Measurements from ENCODE around the gene DOCK7.
"Not testable (repeated sequence)": the region's sequence is repeated elsewhere in the genome, so short reads cannot be mapped to it uniquely, and the experiment has no call there.

The DOCK7 gene

GRCh38 chr1:62694479-62694878, 6.3 kb upstream of the DOCK7 start:
- not testable (repeated sequence) for DNase-seq

DNA sequence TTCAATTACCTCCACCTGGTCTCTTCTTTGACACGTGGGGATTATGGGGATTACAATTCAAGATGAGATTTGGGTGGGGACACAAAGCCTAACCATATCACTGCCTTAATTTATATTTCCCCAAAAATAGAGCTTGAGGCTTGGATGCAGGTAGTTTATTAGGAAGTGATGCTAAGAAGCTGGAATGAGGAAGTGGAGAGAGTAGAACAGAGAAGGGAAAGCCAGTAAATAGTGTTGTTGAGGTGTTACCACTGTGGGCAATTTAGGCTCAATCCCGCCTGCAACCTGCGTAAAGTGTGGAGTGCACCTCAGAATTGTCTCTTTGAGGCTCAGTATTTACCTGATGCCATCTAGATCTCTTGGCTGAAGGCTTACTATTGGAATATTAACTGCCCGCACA, 4.9 kb upstream of the DOCK7 start:
- no peak for DNase-seq

- no peak for DNase-seq
Observed at GRCh38 chr1:62691062-62691844, 3.1 kb upstream of the DOCK7 start.

- peak; percentile 67 to 90 (median 86) for DNase-seq
Observed at GRCh38 chr1:62689524-62689923, 1.3 kb upstream of the DOCK7 start.

DNA sequence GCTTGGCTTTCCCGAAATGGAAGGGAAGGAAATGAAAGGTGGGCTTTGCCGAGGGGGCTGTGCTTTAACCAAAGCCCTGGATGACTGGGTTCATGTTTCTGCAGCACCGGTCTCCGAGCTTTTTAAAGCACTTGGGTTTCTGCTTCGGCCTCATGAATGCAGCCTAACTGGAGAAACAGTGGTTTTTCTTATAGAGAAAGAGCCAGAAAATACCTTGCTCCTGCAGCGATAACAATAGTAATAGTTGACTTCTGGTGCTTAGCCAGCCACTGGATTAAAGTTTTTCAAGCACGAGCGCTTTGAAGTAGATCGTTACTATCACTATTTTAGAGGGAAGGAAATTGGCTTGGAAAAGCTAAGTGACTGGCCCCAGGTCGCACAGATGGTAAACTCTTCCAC, 500 bp upstream of the DOCK7 start:
- peak in 1 of 3 donors; percentile 10 for DNase-seq

GRCh38 chr1:62687421-62687902, 724 bp downstream of the DOCK7 start:
- peak in 1 of 3 donors; percentile 28 for DNase-seq

GRCh38 chr1:62686822-62687221, 1.4 kb downstream of the DOCK7 start:
- no peak for DNase-seq

DNA sequence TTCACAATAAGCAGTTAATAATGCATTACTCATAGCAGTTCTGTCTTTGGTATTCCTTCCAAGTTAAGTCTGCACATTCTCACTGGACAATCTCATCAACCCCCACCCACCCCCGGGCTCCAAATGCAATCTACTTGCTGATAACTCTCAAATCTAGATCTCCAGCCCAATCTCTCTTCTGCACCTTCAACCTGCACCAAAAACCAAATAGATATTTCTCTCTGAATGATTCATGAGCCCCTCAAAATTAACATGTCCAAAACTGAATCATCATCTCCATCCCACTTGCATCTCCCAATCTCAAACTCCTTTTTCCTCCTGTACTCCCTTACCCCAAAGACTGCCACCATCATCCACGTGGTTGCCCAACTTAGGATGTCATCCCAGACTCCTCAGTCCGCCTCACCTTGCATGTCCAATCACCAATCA, 2.7 kb downstream of the DOCK7 start:
- no peak for DNase-seq

GRCh38 chr1:62682531-62682930, 5.7 kb downstream of the DOCK7 start:
- DNase-seq = peak in 1 of 3 donors; percentile 13

GRCh38 chr1:62680992-62681391, 7.2 kb downstream of the DOCK7 start:
- not testable (repeated sequence) for DNase-seq

DNA sequence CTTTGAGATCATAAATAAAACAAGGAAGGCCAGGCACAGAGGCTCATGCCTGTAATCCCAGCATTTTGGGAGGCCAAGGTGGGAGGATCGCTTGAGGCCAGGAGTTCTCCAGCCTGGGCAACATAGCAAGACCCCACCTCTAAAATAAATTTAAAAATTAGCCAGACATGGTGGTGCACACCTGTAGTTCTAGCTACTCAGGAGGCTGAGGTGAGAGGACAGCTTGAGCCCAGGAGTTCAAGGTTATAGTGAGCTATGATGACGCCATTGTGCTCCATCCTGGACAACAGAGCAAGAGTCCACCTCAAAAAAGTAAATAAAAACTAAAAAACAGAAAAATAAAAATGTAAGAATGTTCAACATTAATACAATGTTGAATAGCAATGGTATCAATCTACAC, 10.4 kb downstream of the DOCK7 start:
- not testable (repeated sequence) for DNase-seq

- DNase-seq = peak; percentile 69 to 86 (median 77)
Observed at GRCh38 chr1:62676611-62677356, 11.4 kb downstream of the DOCK7 start.

DNA sequence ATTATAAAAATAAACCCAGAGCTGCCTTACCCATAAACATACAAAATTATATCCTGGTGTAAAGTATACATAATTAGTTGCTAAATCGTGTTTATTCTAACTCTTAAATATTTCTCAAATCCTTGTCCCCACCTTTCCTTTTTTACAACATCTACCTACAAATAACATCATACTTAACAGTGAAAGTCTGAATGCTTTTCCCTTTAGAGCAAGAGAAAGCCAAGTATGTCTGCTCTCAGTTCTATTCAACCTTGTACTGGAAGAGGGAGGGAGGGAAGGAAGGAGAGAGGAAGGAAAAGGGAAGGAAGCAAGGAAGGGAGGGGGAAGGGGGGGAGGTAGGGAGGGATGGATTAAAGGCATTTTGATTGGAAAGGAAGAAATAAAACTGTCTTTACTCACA, 14.6 kb downstream of the DOCK7 start:
- no peak for DNase-seq

DNA sequence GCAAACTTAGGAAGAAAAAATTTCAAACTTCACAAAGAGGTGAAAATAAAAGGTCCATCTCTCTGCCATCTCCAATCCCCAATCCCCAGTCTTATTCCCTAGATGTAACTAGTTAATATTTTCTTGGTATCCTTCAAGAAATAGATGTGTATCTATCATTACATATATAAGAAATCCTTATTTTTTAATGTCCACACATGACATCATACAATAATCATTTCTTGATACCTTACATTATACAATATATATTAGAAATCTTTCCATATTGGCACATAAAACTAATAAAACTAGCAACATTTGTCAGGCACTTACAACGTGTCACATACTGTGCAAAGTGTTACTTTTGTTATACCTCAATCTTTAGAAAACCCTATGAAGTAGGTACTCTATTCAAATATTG, 16.2 kb downstream of the DOCK7 start:
- no peak for DNase-seq

DNA sequence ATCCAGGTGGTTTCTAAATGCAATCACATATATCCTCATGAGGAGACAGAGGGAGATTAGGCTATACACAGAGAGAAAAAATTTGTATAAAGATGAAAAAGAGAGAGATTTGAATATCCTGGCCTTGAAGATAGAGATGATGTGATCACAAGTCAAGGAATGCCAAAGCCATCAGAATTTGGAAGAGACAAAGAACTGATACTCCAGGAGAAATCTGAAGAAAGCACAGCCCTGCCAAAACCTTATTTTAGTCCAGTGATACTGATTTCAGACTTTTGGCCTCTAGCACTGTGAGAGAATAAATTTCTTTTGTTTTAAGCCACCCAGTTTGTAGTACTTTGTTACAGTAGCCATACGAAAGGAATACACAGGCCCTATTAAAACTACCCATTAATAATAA, 33.4 kb downstream of the DOCK7 start:
- no peak for DNase-seq

DNA sequence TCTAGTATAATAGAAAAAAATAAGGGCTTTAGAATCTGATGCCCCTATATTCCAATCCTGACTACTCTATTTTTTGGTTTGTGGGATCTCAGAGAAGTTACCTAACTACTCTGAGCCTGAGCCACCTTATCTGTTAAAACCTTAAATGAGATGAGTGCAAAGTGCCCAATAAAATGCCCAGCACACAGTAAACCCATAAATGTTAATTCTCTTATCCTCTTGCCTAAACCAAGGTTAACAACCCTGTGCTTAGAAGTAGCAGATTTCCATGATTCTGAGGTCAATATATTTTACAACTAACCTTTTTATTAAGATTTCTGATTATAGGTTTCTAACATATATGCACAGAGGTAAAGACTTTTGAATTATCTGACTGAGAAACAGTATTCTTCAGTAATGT, 35.8 kb downstream of the DOCK7 start:
- no peak for DNase-seq

DNA sequence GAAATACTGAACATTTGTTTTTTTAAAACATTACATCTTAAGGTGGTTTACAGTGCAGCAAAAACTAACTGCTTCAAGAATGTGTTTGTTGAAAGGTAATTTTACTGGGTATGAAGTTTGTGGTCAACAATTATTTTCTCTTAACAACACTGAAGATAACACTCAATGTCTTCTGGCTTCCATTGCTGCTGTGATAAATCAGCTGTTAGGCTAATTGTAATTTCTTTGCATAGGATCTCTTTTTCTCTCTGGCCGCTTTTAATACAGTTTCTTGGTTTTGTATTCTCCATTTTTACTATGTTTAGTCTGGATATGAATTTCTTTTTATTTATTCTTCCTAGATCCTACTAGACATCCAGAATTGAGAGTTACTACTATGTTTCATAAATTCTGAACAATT, 44.9 kb downstream of the DOCK7 start:
- DNase-seq = no peak

DNA sequence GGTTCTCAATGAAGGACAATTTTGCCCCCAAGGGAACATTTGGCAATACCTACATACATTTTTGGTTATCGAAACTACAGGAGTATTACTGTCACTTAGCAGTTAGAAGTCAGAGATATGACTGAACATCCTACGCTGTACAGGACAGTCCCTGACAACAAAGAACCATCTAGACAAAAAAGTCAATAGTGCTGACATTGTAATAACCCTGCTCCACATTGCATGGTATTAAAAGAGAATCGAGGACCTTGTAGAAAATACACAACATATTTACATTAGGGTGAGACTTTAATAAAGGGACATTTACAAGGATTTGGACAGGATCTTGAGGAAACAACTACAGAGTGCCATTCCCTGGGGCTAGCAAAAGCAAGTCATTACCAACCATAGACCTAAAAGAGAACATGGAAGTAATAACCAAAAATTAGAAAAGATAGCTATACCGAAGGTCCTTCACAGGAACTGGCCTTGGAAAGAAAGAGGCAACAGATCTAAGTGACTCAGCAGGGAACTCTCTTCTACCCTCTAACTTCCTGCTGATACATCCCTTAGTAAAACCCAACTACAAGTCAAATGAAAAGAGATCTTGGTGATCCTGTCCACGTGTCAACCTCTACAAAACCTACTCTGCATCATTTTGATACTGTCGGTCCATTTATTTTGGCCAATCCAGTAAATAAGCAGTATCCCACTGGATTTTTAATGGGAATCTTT, 50.6 kb downstream of the DOCK7 start:
- DNase-seq = peak in 2 of 3 donors; percentile 12 to 22

DNA sequence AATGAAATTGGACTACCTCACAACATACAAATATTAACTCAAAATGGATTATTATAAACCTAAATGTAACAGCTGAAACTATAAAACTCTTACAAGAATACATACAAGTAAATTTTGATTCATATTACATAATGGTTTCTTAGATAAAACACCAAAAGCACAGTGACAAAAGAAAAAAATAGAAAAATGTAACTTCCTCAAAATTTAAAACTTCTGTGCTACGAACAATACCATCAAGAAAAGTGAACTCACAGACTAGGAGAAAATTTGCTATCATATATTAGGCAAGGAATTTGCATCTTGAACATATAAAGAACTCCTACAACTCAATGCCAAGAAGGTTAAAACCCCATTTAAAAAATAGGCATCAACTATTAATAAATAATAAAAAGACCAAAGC, 59.7 kb downstream of the DOCK7 start:
- peak in 1 of 3 donors; percentile 13 for DNase-seq

DNA sequence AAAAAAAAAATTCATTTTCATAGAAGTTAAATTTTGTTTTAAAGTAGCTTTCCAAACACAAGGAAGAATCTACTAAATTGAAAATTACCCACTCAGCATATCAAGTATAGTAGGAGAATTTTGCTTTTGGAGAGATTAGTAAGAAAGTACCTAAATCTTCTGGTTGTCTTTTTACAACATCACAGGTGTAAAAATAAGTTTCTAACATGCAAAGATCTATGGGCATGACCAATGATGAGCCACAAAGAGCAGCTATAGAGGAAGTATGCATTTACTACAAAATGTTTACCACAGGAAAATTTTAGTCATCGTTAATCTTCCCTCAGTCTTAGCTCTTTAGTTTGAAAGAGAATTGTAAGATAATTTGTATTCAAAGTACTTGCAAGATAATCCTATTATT, 62.8 kb downstream of the DOCK7 start:
- DNase-seq = peak; percentile 14 to 47 (median 39)

- peak; percentile 76 to 88 (median 87) for DNase-seq
Observed at GRCh38 chr1:62621907-62622306, 66.3 kb downstream of the DOCK7 start.

DNA sequence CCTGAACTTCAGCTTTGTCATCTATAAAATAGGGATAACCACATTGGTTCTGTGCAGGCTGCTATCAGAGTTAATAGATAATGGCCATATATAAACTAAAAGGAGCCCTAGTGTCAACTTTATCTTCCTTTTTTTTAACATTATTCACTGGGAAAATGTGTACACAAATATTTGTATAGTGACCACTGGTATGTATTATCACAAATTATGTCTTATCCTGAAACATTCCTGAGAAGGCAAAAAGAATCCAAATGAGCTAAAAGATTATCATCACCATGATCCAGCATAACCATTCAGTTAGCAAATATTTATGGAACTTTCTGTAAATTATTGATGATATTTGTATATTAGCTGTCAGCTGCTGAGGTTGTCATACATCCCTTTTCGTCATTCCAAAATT, 74.3 kb downstream of the DOCK7 start:
- no peak for DNase-seq

DNA sequence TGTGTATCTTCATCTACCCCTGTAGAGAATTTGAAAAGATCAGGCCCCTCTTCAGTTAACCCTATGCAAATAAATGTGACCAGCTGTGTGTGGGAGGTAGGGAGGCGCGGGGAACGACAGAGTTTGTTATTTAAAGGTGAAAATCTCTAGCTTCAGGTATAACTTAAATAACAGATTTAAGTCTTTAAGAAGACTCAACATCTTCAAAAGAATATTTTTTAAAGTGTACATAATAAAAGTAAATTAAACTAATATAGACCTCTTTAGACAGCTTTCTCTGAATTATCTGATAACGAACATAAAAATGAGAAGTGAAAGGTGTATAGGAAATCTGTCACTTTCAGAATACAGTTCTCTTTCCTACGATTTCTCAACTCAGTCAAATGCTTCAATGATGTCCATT, 74.9 kb downstream of the DOCK7 start:
- no peak for DNase-seq

Measured in suppressor macrophage treated with lipopolysaccharide for 1 hour (primary cell).